ENCODE data around the gene RCAN3. TPM values are rescaled to one million over a fixed set of nuclear protein-coding genes. Genes with fewer than 3 reads are reported as not detected.
A peak's percentile ranks its signal among the peaks of the same experiment; 100 is the strongest.
"Not testable (repeated sequence)": the region's sequence is repeated elsewhere in the genome, so short reads cannot be mapped to it uniquely, and the experiment has no call there.

RCAN3 gene
- total RNA-seq, 1 donor from 2014 or later, result 19.0 TPM

DNA sequence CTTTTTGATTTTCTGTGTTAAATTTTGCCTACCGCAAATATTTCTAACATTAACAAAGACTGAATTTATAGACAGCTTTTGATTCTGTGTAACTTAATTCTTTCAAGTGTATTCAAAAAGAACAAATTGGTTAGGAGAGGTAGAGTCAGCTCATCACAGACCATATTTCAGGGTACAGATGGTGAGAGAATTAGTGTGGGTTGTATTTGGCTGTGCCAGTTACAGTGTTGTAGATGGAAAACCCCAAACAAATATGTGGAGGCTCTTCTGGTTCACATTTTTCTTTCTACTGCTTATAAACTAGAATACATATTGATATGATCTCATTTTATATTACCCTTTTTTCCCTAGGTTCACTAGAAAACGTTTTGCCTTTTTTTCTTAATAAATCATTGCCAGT is 11.1 kb downstream of the RCAN3 start:
- no peak for DNase-seq (ENCODE audit: low spot score)

DNA sequence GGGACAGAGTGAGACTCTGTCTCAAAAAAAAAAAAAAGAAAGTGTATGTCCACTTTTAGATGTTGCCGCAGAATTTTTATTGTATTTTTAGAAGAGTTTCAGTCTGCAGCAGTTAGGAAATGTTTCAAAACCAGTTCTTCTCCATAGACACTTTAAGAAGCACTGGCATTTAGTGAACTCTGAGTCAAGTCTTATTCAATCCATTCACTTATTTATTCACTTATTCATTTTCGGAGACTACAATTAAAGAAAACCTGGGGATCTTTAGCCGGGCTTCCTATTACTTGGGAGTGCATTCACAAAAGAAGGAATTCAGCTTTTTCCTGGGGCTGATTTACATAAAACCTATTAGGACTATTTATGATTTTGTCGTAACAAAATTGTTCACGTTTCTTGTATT is 12.3 kb downstream of the RCAN3 start:
- DNase-seq (ENCODE audit: low spot score), result no peak

DNA sequence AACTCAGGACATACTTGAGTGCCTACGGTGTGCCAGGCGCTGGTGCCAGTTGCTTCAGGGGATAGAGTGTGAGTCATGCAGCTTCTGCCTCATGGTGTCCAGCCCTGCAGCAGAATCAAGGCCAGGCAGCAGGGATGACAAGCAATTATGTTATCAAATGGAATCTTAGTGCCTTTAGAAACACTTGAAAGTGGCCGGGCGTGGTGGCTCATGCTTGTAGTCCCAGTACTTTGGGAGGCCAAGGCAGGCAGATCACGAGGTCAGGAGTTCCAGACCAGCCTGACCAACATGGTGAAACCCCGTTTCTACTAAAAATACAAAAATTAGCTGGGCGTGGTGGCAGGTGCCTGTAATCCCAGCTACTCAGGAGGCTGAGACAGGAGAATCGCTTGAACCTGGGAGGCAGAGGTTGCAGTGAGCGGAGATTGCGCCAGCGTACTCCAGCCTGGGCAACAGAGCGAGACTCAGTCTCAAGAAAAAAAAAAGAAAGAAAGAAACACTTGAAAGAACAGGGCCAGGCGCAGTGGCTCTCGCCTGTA is 13.1 kb downstream of the RCAN3 start:
- DNase-seq (ENCODE audit: low spot score), result not testable (repeated sequence)

DNA sequence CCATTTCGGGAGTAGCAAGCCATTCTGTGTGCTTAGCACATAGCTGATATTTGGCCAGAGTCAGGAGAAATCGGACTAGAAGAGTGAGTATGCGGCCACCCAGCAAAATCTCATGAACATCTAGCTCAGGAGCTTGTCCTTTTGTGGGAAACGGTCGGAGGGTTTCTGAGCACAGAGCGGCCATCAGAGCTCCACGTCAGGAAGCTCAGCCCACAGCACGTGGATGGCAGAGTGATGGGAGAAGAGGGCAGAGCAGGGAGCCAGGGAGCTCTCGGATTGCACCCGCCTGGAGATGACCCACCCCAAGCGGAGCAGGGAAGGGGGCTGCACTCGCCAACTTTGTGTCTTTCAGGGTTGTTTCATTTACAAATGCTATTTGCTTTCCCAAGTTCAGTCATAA is 13.9 kb downstream of the RCAN3 start:
- no peak for DNase-seq (ENCODE audit: low spot score)

GRCh38 chr1:24517898-24518297 is 15.3 kb downstream of the RCAN3 start:
- DNase-seq (ENCODE audit: low spot score), result no peak

DNA sequence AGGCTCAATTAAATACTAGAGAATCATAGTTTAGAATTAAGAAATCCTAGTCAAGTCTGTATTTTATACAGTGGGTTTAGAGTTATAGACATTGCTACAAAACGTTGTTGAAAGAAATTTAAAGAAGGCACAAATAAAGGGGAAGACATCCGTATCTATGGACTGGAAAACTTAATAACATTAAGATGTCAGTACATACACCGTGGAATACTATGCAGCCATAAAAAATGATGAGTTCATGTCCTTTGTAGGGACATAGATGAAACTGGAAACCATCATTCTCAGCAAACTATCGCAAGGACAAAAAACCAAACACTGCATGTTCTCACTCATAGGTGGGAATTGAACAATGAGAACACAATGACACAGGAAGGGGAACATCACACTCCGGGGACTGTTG is 17.6 kb downstream of the RCAN3 start:
- DNase-seq (ENCODE audit: low spot score), result not testable (repeated sequence)

DNA sequence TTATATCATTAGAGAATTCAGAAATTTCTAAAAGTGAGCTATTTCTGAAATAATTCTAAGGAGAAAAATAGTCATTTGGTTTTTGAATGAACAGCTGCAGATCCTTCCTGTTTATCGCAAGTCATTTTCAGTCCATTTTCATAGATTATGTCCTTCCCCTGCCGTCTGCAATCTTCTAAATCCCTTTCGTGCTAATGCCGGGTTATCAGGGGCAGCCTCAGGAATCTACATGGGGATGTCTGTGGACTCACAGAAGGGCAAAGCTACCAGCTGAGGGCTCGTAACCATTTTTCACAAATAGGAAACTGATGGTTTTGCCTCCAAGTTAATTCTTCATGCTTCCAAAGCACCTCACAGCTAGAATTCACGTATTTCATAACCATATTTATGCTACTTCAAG is 23.0 kb downstream of the RCAN3 start:
- no peak for DNase-seq (ENCODE audit: low spot score)

DNA sequence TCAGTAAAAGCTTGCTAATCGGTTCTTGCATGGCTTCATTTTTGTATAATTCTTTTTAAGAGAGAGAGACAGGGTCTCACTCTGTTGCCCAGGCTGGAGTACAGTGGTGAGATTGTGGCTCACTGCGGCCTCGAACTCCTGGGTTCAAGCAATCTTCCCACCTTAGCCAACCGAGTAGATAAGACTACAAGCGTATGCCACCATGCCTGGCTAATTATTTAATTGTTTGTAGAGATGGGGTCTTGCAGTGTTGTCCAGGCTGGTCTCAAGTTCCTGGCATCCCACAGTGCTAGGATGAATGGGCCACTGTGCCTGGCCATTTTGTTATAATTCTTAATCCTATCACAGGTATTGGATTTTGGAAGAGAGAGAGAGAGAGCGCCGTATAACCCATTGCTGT is 23.4 kb downstream of the RCAN3 start:
- no peak for DNase-seq (ENCODE audit: low spot score)

DNA sequence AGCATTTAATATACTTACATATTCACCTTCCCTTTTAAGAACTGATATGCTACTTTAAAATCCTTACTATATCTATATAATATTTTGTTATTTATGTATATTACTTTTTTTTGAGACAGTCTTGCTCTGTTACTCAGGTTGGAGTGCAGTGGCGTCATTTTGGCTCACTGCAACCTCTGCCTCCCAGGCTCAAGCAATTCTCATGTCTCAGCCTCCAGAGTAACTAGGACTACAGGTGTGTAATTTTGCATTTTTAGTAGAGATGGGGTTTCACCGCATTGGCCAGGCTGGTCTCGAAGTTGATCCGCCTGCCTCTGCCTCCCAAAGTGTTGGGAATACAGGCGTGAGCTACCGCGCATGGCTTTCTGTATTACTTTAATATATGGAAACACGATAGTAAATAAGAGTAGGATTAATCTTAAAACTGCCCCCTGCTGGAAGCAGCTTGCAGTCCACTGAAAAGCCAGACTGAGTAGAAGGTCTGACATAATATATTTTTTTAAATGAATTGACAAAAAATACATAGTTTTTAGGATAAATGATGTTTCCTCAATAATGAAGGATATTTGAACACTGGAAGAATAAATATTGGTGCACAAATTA is 24.4 kb downstream of the RCAN3 start:
- no peak for DNase-seq (ENCODE audit: low spot score)

DNA sequence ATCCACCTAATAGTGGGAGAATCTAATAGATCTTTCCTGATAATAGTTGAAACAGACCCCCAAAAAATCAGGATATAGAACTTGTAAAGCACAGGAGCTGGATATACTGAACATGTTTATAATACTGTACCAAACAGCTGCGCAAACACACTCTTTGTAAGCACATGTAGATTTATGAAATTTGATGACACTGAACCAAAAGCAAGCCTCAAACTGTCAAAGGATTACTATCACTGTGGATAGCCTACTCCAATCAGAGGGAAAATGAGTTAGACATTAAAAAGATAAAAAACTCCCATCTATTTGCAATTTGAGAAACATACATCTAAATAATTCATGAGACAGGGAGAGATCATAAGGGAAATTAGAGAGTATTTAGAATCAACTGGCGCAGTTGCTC is 26.1 kb downstream of the RCAN3 start:
- no peak for DNase-seq (ENCODE audit: low spot score)

DNA sequence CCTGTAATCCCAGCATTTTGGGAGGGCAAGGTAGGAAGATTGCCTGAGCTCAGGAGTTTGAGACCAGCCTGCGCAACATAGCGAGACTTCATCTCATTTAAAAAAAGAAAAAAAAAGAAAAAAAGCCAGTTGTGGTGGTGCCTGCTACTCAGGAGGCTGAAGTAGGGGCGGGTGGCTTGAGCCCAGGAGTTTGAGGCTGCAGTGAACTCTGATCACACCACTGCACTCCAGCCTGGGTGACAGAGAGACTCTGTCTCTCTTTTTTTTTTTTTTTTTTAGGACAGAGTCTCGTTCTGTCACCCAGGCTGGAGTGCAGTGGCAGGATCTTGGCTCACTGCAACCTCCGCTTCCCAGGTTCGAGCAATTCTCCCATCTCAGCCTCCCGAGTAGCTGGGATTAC is 26.7 kb downstream of the RCAN3 start:
- not testable (repeated sequence) for DNase-seq (ENCODE audit: low spot score)

GRCh38 chr1:24535021-24535424 is 32.4 kb downstream of the RCAN3 start:
- no peak for DNase-seq (ENCODE audit: low spot score)

GRCh38 chr1:24535778-24536177 is 33.1 kb downstream of the RCAN3 start:
- DNase-seq (ENCODE audit: low spot score), result no peak

DNA sequence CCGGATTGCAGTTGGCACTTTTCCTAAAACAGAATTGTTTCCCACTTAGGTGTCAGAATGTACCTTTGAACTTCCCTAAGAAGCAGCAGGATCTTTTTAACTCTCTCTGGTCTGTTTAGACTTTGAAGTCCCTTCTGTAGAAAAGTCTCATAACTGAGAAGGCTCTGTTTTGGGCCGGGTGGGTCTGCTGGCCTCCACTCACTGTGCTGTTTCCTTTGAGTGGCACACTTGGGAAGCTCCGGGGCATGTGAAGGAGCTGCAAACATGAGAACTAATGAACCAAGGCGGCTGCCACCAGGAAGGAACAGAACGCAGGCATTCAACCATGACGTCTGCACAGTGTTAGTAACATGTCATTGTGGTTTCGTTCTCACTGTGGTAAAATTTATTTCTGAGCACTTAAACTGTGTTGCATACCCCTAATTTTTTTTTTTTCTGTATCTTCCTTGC is 33.8 kb downstream of the RCAN3 start:
- peak; percentile 65 for DNase-seq (ENCODE audit: low spot score)

- no peak for DNase-seq (ENCODE audit: low spot score)
Measured at GRCh38 chr1:24540051-24540905, 37.6 kb downstream of the RCAN3 start.

GRCh38 chr1:24540906-24541710 is 38.5 kb downstream of the RCAN3 start:
- DNase-seq (ENCODE audit: low spot score), result no peak

DNA sequence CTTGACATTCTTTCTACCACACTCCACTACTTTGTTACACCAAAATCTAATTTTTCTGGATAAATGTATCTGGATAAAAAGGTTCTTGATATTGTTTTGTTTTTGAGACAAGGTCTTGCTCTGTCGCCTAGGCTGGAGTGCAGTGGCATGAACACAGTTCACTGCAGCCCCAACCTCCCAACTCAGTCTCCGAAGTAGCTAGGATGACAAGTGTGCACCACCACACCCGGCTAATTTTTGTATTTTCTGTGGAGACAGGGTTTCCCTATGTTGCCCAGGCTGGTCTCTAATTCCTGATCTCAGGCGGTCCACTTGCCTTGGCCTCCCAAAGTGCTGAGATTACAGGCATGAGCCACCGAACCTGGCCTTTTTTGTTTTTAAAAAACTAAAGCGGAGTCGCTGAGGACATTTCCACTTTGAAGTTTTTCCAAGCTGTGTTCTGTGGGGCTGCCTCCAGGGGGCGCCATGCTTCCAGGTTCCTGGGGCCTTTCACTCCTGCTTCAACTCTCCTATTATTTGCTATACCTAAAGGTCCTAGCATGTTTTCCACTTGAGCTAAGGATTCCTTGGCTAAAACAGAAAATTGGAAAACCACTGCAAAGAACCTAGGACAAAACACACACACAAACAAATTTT is 39.2 kb downstream of the RCAN3 start:
- DNase-seq (ENCODE audit: low spot score), result no peak

- DNase-seq (ENCODE audit: low spot score), result no peak
Measured at GRCh38 chr1:24544239-24544638, 41.6 kb downstream of the RCAN3 start.

GRCh38 chr1:24545662-24546061 is 43.0 kb downstream of the RCAN3 start:
- DNase-seq (ENCODE audit: low spot score), result no peak

DNA sequence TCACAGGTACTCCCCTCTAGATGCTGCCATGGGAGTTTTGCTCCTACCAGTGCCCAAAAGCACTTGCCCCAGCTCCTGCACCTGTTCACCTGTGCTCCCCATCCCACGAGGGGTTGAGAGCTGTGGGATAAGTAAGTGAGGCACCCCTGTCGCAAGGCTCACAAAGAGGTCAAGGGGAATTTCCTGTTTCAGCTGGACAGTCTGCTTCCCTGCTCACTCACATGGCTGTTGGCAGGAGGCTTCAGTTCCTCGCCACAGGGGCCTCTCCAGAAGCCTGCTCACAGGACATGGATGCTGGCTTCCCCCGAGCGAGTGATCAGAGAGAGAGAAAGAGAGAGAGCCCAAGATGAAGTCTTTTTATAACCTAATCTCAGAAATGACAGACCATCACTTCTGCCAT is 44.6 kb downstream of the RCAN3 start:
- DNase-seq (ENCODE audit: low spot score), result no peak

GRCh38 chr1:24548070-24548469 is 45.4 kb downstream of the RCAN3 start:
- DNase-seq (ENCODE audit: low spot score), result no peak

DNA sequence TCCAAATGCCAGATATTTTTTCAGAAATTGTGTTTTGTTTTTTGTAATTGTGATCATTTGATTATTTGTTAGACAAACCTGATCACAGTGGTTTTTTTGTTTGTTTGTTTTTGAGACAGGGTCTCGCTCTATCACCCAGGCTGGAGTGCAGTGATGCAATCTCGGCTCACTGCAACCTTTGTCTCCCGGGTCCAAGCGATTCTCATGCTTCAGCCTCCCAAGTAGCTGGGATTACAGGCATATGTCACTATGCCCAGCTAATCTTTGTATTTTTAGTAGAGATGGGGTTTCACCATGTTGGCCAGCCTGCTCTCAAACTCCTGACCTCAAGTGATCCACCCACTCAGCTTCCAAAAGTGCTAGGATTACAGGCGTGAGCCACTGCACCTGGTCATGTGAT is 46.6 kb downstream of the RCAN3 start:
- not testable (repeated sequence) for DNase-seq (ENCODE audit: low spot score)

Measured in ureter (tissue), 1 donor.